Measurements from ENCODE around the gene ALOX15B. TPM values are rescaled to one million over a fixed set of nuclear protein-coding genes. Genes with fewer than 3 reads are reported as not detected.

Gene ALOX15B
- total and polyA plus RNA-seq, 2 of the 13 experiments (the other 11 are each of a cell fraction or from before 2014, with no cell fraction given) = not detected

DNA sequence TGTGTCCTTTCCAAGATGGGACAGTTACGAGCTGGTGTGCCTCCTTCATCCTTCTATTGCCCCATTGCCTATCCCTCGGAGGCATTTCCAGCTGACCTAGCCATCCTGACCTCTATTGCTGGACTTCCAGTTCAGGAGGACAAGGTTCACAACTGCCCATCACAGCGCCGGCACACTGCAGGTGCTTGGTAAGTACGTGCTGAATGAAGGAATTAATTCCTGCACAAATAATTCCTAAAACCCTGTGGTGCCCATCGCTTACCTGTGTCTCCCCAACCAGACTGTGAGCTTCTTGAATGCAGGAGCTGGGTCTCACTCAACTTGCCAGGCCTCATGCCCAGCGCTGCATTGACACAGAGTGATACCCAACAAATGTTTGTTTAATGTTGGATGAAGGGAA lies 13.0 kb downstream of the ALOX15B start:
- TF ChIP-seq RXRA (CRISPR knock-in tag; IDR thresholded peaks at IDR 0.05) = no peak
- no peak for TF ChIP-seq SSRP1 (CRISPR knock-in tag; IDR thresholded peaks at IDR 0.05)
- no peak for TF ChIP-seq ZNF775 (CRISPR knock-in tag; IDR thresholded peaks at IDR 0.05; ENCODE audit: borderline replicate concordance)
- TF ChIP-seq, protein P1, sequence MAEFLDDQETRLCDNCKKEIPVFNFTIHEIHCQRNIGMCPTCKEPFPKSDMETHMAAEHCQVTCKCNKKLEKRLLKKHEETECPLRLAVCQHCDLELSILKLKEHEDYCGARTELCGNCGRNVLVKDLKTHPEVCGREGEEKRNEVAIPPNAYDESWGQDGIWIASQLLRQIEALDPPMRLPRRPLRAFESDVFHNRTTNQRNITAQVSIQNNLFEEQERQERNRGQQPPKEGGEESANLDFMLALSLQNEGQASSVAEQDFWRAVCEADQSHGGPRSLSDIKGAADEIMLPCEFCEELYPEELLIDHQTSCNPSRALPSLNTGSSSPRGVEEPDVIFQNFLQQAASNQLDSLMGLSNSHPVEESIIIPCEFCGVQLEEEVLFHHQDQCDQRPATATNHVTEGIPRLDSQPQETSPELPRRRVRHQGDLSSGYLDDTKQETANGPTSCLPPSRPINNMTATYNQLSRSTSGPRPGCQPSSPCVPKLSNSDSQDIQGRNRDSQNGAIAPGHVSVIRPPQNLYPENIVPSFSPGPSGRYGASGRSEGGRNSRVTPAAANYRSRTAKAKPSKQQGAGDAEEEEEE (CRISPR knock-in tag; IDR thresholded peaks at IDR 0.05; ENCODE audit: borderline replicate concordance) = no peak
- no peak for TF ChIP-seq ZNF879 (CRISPR knock-in tag; IDR thresholded peaks at IDR 0.05)
- no peak for TF ChIP-seq SIN3B (IDR thresholded peaks at IDR 0.05; ENCODE audit: low read length)
- TF ChIP-seq, protein P2, sequence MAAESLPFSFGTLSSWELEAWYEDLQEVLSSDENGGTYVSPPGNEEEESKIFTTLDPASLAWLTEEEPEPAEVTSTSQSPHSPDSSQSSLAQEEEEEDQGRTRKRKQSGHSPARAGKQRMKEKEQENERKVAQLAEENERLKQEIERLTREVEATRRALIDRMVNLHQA (CRISPR knock-in tag; IDR thresholded peaks at IDR 0.05) = no peak
- TF ChIP-seq ELF3 (CRISPR knock-in tag; IDR thresholded peaks at IDR 0.05) = no peak
- no peak for TF ChIP-seq TFDP1 (CRISPR knock-in tag; IDR thresholded peaks at IDR 0.05; ENCODE audit: borderline replicate concordance)
- TF ChIP-seq MATR3 (CRISPR knock-in tag; IDR thresholded peaks at IDR 0.05) = no peak
- no peak for TF ChIP-seq SRSF4 (IDR thresholded peaks at IDR 0.05; ENCODE audit: low read depth, low read length, poor library complexity, severe bottlenecking)
- no peak for TF ChIP-seq TP53 (CRISPR knock-in tag; conservative IDR thresholded peaks at IDR 0.05)
- no peak for TF ChIP-seq FOXP1 (IDR thresholded peaks at IDR 0.05)
- TF ChIP-seq FOXP1 (CRISPR knock-in tag; IDR thresholded peaks at IDR 0.05) = no peak
- TF ChIP-seq ZKSCAN8 (CRISPR knock-in tag; IDR thresholded peaks at IDR 0.05; ENCODE audit: borderline replicate concordance) = no peak
- no peak for TF ChIP-seq ZFX (CRISPR knock-in tag; IDR thresholded peaks at IDR 0.05; ENCODE audit: low read depth)
- Histone ChIP-seq H3K4me2 (ENCODE audit: low read depth, low read length) (no peak overlapping the region), H3K36me3 (replicated peaks in 1 of 2; ENCODE audit: control insufficient read depth in 1 of 2, insufficient read depth in 2 of 2, low read length in 2 of 2) (no peaks in the 10 kb centered on the region), H3K27ac (ENCODE audit: extremely low read length, insufficient read depth, low read length) (no peak overlapping the region), H3K27me3 (ENCODE audit: control insufficient read depth in 1 of 2, insufficient read depth in 2 of 2, low read length in 2 of 2) (peaks cover 8 to 70% of the 10 kb centered on the region in 2 experiments; a peak in 4 of 5 replicates), H3K9me3 (ENCODE audit: low read length) (no peaks in the 10 kb centered on the region), H2AFZ (ENCODE audit: low read length) (no peak overlapping the region), H3K9ac (ENCODE audit: insufficient read depth, low read depth, low read length) (no peak overlapping the region), H3K4me1 (ENCODE audit: insufficient read depth, low read length) (peaks cover 23% of the 10 kb centered on the region), H3K4me3 (replicated peaks in 1 of 3; ENCODE audit: insufficient read depth in 1 of 3, low read depth in 2 of 3, low read length in 3 of 3) (no peak overlapping the region), H4K20me1 (ENCODE audit: insufficient read depth, low read length) (no peaks in the 10 kb centered on the region; the same call in 1 of the 2 replicates), H3K79me2 (ENCODE audit: insufficient read depth, low read length) (no peaks in the 10 kb centered on the region)
- no peak for FAIRE-seq
- ChIA-PET CTCF (ENCODE audit: low intra/inter-chr PET ratio, low total read pairs) (no interaction called here), POLR2A (no interaction called here)
- 46% methylated on average over 6 of the region's 7 CpGs for WGBS (ENCODE audit: low lambda C conversion rate)
- no peak for ATAC-seq
- DNase-seq (ENCODE audit: low spot score) = no peak
- intact Hi-C loops (cut with micrococcal nuclease; ENCODE audit: unreplicated experiment) (no loop called here), in situ Hi-C loops (cut with HindIII; ENCODE audit: extremely low pct_ligation_motif_present, low pct_unique_long_range_greater_than_20kb) (no loop called here)
- no TSS peak for BruUV-seq (replicated peaks)
